Cardiac muscle cell (in vitro differentiated cells and primary cell): ENCODE results near the gene NUP85. TPM values are rescaled to one million over a fixed set of nuclear protein-coding genes. Genes with fewer than 3 reads are reported as not detected.
A peak's percentile ranks its signal among the peaks of the same experiment; 100 is the strongest.
"Not testable (repeated sequence)": the region's sequence is repeated elsewhere in the genome, so short reads cannot be mapped to it uniquely, and the experiment has no call there.

Source experiments
- DNase-seq, 2 donors: peaks; one replicate each; pipeline versions ENCODE4 v3.0.0 to v3.0.0-alpha.2; 2010 to 2017; ENCODE audit warnings: low read depth in 1 of 2, low spot score in 1 of 2
- H3K27ac ChIP-seq: fragments of 200-600 bp; sonication (generic); 2 replicates; pipeline ENCODE4 v1.5.1; 2016
- H3K27me3 ChIP-seq: fragments of 200-600 bp; sonication (generic); 2 replicates; pipeline ENCODE4 v1.6.0; 2016; ENCODE audit warnings: control low read depth
- H3K36me3 ChIP-seq: fragments of 200-600 bp; sonication (generic); 2 replicates; pipeline ENCODE4 v1.5.1; 2016; ENCODE audit warnings: control low read depth
- H3K4me1 ChIP-seq: fragments of 200-600 bp; sonication (generic); 2 replicates; pipeline ENCODE4 v1.8.1; 2017; ENCODE audit warnings: low read depth, mild to moderate bottlenecking, mixed run types
- H3K4me3 ChIP-seq: fragments of 200-600 bp; sonication (generic); 2 replicates; pipeline ENCODE4 v1.5.1; 2016; ENCODE audit warnings: mild to moderate bottlenecking
- H3K9me3 ChIP-seq: fragments of 200-600 bp; sonication (generic); 2 replicates; pipeline ENCODE4 v1.5.1; 2017; ENCODE audit warnings: low read depth, mild to moderate bottlenecking, control low read depth
- polyA plus RNA-seq: library from polyadenylated mRNA; unstranded; fragments of >200 nt; fragmentation: Nextera tagmentation; extraction: Ambion mirVana; gene quantifications from 2 replicates; pipeline ENCODE4 v1.2.1, GENCODE V29; 2016
- total RNA-seq: library from RNA; depleted of rRNA; stranded (reverse); fragments of >200 nt; gene quantifications from 2 replicates; pipeline ENCODE4 v1.2.3, GENCODE V29; 2016
- TF ChIP-seq, protein P1 (sequence below): IDR thresholded peaks from 2 replicates; pipeline ENCODE4 v1.5.1; 2012; ENCODE audit warnings: low read depth, mild to moderate bottlenecking, low read length

NUP85 gene
- total and polyA plus RNA-seq, 2 experiments from 2014 or later = 23.4 to 51.9 TPM

DNA sequence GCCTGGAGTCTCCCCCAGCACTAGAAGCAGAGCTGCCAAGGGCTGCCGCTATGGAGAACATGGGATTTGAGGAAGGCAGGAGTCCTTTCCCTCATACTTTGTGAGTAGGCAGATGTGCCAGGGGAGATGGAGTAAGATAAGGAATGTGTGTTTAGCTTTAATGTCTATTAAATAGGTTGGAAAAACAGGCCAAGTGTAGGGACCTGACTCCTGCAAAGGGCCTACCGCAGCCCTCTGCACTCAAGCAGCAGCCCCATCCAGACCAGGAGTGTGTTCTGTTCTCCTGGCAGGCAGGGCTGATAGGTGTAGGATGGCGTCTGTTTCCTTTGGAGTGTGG lies 67.3 kb downstream of the NUP85 start:
- DNase-seq = no peak
- Histone ChIP-seq H3K4me1 (no peaks in the 10 kb centered on the region), H3K4me3 (no peak overlapping the region), H3K27ac (no peak overlapping the region), H3K27me3 (no peaks in the 10 kb centered on the region), H3K9me3 (no peaks in the 10 kb centered on the region), H3K36me3 (no peaks in the 10 kb centered on the region)
- TF ChIP-seq, protein P1, sequence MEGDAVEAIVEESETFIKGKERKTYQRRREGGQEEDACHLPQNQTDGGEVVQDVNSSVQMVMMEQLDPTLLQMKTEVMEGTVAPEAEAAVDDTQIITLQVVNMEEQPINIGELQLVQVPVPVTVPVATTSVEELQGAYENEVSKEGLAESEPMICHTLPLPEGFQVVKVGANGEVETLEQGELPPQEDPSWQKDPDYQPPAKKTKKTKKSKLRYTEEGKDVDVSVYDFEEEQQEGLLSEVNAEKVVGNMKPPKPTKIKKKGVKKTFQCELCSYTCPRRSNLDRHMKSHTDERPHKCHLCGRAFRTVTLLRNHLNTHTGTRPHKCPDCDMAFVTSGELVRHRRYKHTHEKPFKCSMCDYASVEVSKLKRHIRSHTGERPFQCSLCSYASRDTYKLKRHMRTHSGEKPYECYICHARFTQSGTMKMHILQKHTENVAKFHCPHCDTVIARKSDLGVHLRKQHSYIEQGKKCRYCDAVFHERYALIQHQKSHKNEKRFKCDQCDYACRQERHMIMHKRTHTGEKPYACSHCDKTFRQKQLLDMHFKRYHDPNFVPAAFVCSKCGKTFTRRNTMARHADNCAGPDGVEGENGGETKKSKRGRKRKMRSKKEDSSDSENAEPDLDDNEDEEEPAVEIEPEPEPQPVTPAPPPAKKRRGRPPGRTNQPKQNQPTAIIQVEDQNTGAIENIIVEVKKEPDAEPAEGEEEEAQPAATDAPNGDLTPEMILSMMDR = no peak

DNA sequence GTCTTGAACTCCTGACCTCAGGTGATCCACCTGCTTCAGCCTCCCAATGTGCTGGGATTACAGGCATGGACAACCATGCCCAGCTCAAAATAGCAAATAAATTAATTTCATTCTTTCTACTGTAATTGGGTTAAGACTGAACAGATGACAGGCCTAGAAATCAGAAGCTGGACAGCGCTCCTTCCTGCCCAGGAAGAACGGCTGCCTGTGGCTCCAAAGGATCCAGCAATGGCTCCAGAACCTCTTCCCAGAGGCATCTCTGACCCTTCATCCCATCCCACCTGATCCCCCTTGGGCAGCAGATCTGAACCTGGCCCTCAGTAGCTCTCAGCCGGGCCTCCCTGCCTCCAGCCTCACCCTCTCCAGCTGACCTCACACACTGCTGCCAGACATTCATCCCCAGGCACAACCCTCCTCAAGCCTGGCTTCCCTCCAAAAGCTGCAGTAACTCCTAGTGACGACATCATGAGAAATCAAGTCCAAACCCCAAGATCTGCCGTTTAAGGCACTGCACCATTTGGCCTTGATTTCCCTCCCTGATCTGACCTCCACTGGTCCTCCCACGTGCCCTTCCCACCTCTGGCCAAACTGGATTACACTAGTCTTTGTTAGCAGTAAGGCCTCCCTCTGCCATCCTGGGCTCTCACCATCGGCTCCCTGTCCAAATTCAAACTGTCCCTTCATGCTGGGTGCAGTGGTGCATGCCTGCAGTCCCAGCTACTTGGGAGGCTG lies 68.7 kb downstream of the NUP85 start:
- Histone ChIP-seq H3K9me3 (no peaks in the 10 kb centered on the region), H3K36me3 (no peaks in the 10 kb centered on the region), H3K4me3 (no peak overlapping the region), H3K27me3 (no peaks in the 10 kb centered on the region), H3K4me1 (no peaks in the 10 kb centered on the region), H3K27ac (no peak overlapping the region)
- TF ChIP-seq, protein P1 = no peak
- DNase-seq = peak in 1 of 2 donors; percentile 81

DNA sequence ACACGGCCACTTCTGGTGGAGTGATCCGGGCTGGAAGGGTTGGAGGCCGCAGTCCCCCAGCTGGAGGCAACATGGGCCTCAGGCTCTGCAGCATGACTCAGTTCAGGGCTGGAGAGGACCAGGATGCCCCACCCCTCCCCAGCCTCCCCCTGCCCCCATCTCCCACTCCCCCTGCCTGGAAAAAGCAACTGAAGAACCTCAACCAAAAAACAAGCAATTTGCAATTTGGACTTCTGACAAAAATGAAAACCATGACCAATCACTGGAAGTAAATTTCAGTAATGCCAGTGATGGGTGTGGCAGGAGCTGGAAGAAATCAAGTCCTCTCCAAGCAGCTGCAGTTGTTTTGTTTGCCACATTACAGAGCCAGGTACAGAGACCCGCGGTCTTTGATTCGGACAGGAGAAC lies 72.2 kb downstream of the NUP85 start:
- no peaks in the 10 kb centered on the region for H3K4me1 ChIP-seq
- H3K27ac ChIP-seq = no peak overlapping the region
- H3K4me3 ChIP-seq = no peak overlapping the region
- TF ChIP-seq, protein P1 = no peak
- no peaks in the 10 kb centered on the region for H3K27me3 ChIP-seq
- no peaks in the 10 kb centered on the region for H3K9me3 ChIP-seq
- DNase-seq = no peak
- H3K36me3 ChIP-seq = no peaks in the 10 kb centered on the region

DNA sequence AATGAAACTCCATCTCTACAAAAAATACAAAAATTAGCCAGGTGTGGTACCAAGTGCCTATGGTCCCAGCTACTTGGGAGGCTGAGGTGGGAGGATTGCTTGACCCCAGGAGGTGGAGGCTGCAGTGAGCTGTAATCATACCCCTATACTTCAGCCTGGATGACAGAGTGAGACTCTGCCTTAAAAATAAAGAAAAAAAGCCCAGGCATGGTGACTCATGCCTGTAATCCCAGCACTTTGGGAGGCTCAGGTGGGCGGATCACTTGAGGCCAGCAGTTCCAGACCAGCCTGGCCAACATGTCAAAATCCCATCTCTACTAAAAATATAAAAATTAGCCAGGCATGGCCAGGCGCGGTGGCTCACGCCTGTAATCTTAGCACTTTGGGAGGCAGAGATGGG lies 74.7 kb downstream of the NUP85 start:
- not testable (repeated sequence) for H3K36me3 ChIP-seq, H3K9me3 ChIP-seq, H3K4me3 ChIP-seq, H3K4me1 ChIP-seq, H3K27ac ChIP-seq, H3K27me3 ChIP-seq, DNase-seq

DNA sequence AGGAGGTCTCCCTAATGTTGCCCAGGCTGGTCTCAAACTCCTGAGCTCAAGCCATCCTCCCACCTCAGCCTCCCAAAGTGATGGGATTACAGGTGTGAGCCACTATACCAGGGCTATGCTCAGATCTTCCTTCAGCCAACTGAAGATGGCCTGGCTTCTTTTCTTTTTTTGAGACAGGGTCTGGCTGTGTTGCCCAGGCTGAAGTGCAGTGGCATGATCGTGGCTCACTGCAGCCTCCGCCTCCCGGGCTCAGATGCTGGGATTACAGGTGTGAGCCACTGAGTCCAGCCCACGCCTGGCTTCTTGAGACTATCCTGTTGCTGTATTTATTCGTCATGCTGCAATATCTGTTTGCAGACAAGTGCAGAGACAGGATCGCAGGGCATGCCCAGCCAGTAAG lies 79.6 kb downstream of the NUP85 start:
- Histone ChIP-seq H3K36me3 (no peaks in the 10 kb centered on the region), H3K4me1 (no peaks in the 10 kb centered on the region), H3K9me3 (no peaks in the 10 kb centered on the region), H3K27ac (no peak overlapping the region), H3K4me3 (no peak overlapping the region), H3K27me3 (no peaks in the 10 kb centered on the region)
- DNase-seq = no peak
- TF ChIP-seq, protein P1 = no peak

Other genes with a start within 250 kb of the NUP85 start
- 35.2 and 46.3 TPM in 2 replicates for gene HID1, start 232.9 kb upstream of the NUP85 start, total RNA-seq
- gene HID1, start 232.9 kb upstream of the NUP85 start, polyA plus RNA-seq = 45.4 and 57.3 TPM in 2 replicates
- gene CDR2L, start 218.0 kb upstream of the NUP85 start, total RNA-seq = 15.1 and 16.4 TPM in 2 replicates
- gene CDR2L, start 218.0 kb upstream of the NUP85 start, polyA plus RNA-seq = 5.9 and 8.0 TPM in 2 replicates
- gene MRPL58, start 193.0 kb upstream of the NUP85 start, total RNA-seq = 44.8 and 62.9 TPM in 2 replicates
- 39.7 and 48.4 TPM in 2 replicates for gene MRPL58, start 193.0 kb upstream of the NUP85 start, polyA plus RNA-seq
- gene ATP5PD, start 158.7 kb upstream of the NUP85 start, total RNA-seq = 411 and 666 TPM in 2 replicates
- gene ATP5PD, start 158.7 kb upstream of the NUP85 start, polyA plus RNA-seq = 603 and 732 TPM in 2 replicates
- gene KCTD2, start 158.5 kb upstream of the NUP85 start, total RNA-seq = 23.9 and 24.4 TPM in 2 replicates
- 20.7 and 22.4 TPM in 2 replicates for gene KCTD2, start 158.5 kb upstream of the NUP85 start, polyA plus RNA-seq
- gene SLC16A5, start 117.7 kb upstream of the NUP85 start, total RNA-seq = 32.2 and 47.1 TPM in 2 replicates
- 9.9 and 18.8 TPM in 2 replicates for gene SLC16A5, start 117.7 kb upstream of the NUP85 start, polyA plus RNA-seq
- gene ARMC7, start 95.7 kb upstream of the NUP85 start, total RNA-seq = 8.8 and 10.0 TPM in 2 replicates
- 5.7 and 6.5 TPM in 2 replicates for gene ARMC7, start 95.7 kb upstream of the NUP85 start, polyA plus RNA-seq
- gene NT5C, start 73.9 kb upstream of the NUP85 start, total RNA-seq = 204 and 233 TPM in 2 replicates
- 168 and 174 TPM in 2 replicates for gene NT5C, start 73.9 kb upstream of the NUP85 start, polyA plus RNA-seq
- gene JPT1, start 51.2 kb upstream of the NUP85 start, total RNA-seq = 175 and 209 TPM in 2 replicates
- 136 and 201 TPM in 2 replicates for gene JPT1, start 51.2 kb upstream of the NUP85 start, polyA plus RNA-seq
- 91.3 and 109 TPM in 2 replicates for gene SUMO2, start 22.7 kb upstream of the NUP85 start, total RNA-seq
- 485 and 542 TPM in 2 replicates for gene SUMO2, start 22.7 kb upstream of the NUP85 start, polyA plus RNA-seq
- 33.5 and 35.3 TPM in 2 replicates for gene GGA3, start 55.9 kb downstream of the NUP85 start, total RNA-seq
- gene GGA3, start 55.9 kb downstream of the NUP85 start, polyA plus RNA-seq = 25.6 and 30.0 TPM in 2 replicates
- gene MRPS7, start 56.2 kb downstream of the NUP85 start, total RNA-seq = 64.8 and 81.6 TPM in 2 replicates
- gene MRPS7, start 56.2 kb downstream of the NUP85 start, polyA plus RNA-seq = 179 and 198 TPM in 2 replicates
- 35.6 and 47.9 TPM in 2 replicates for gene MIF4GD, start 65.6 kb downstream of the NUP85 start, total RNA-seq
- 75.4 and 75.8 TPM in 2 replicates for gene MIF4GD, start 65.6 kb downstream of the NUP85 start, polyA plus RNA-seq
- 8.9 and 13.2 TPM in 2 replicates for gene SLC25A19, start 83.8 kb downstream of the NUP85 start, total RNA-seq
- gene SLC25A19, start 83.8 kb downstream of the NUP85 start, polyA plus RNA-seq = 12.2 and 17.7 TPM in 2 replicates
- gene GRB2, start 200.0 kb downstream of the NUP85 start, total RNA-seq = 113 and 198 TPM in 2 replicates
- 115 and 132 TPM in 2 replicates for gene GRB2, start 200.0 kb downstream of the NUP85 start, polyA plus RNA-seq